ENCODE results near the gene MDFI. TPM values are rescaled to one million over a fixed set of nuclear protein-coding genes. Genes with fewer than 3 reads are reported as not detected.

MDFI gene
- total and polyA plus RNA-seq, 9 of the 15 experiments (the other 6 are each of a cell fraction or from before 2014, with no cell fraction given) = not detected

DNA sequence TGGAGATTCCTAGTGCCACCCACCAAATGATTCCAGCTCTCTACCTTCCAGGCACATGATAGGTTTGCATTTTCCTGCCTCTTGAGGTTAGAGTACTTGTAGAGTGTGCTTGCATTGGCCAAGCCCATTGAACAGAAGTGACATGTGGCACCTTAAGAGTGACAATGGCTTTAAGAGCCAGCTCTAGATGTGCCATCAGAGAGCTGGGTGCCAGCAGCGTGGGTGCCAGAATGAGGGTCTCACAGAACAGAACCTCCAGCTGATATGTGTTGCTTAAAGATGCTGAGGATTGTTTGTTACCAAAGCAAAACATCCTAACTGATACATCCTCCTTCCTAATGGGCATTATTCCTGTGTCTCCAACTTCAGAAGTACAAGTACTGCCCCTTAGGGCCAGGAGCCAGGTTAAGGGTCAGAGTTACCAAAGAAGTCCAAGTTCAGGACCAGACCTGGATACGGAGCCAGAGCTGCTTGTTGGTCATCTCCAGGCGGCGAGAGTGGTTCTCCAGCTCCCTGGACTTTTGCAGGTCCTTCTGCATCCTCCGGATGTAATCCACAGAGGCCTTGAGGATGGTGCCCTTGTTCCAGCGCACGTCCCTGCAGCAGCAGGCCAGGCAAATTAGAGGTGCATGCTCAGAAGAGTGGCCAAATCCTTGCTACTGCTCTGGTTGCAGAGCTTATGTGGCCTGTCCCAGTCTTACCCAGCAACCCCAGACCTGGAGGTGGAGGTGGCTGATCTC lies 47.5 kb downstream of the MDFI start:
- in situ Hi-C loops (cut with MboI) = no loop called here
- no peak overlapping the region for H3K27ac ChIP-seq (ENCODE audit: extremely low read depth, low read depth, low read length)
- H3K4me3 ChIP-seq = no peak overlapping the region
- TF ChIP-seq MCM7 (IDR thresholded peaks at IDR 0.05) = no peak
- TF ChIP-seq FUS (optimal IDR thresholded peaks at IDR 0.05; ENCODE audit: low read depth, low read length) = no peak
- TF ChIP-seq, protein P1, sequence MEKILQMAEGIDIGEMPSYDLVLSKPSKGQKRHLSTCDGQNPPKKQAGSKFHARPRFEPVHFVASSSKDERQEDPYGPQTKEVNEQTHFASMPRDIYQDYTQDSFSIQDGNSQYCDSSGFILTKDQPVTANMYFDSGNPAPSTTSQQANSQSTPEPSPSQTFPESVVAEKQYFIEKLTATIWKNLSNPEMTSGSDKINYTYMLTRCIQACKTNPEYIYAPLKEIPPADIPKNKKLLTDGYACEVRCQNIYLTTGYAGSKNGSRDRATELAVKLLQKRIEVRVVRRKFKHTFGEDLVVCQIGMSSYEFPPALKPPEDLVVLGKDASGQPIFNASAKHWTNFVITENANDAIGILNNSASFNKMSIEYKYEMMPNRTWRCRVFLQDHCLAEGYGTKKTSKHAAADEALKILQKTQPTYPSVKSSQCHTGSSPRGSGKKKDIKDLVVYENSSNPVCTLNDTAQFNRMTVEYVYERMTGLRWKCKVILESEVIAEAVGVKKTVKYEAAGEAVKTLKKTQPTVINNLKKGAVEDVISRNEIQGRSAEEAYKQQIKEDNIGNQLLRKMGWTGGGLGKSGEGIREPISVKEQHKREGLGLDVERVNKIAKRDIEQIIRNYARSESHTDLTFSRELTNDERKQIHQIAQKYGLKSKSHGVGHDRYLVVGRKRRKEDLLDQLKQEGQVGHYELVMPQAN (IDR thresholded peaks at IDR 0.05; ENCODE audit: borderline replicate concordance) = no peak
- no peak for TF ChIP-seq CBX8 (IDR thresholded peaks at IDR 0.05; ENCODE audit: borderline replicate concordance, extremely low read depth, low read depth, low read length, poor library complexity, severe bottlenecking)
- no peak for TF ChIP-seq NELFE (IDR thresholded peaks at IDR 0.05; ENCODE audit: insufficient read depth, insufficient read length)
- TF ChIP-seq FOXJ3 (CRISPR knock-in tag; IDR thresholded peaks at IDR 0.05) = no peak
- TF ChIP-seq, protein P2, sequence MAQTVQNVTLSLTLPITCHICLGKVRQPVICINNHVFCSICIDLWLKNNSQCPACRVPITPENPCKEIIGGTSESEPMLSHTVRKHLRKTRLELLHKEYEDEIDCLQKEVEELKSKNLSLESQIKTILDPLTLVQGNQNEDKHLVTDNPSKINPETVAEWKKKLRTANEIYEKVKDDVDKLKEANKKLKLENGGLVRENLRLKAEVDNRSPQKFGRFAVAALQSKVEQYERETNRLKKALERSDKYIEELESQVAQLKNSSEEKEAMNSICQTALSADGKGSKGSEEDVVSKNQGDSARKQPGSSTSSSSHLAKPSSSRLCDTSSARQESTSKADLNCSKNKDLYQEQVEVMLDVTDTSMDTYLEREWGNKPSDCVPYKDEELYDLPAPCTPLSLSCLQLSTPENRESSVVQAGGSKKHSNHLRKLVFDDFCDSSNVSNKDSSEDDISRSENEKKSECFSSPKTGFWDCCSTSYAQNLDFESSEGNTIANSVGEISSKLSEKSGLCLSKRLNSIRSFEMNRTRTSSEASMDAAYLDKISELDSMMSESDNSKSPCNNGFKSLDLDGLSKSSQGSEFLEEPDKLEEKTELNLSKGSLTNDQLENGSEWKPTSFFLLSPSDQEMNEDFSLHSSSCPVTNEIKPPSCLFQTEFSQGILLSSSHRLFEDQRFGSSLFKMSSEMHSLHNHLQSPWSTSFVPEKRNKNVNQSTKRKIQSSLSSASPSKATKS (CRISPR knock-in tag; IDR thresholded peaks at IDR 0.05) = no peak
- no peak for TF ChIP-seq ZFP30 (CRISPR knock-in tag; IDR thresholded peaks at IDR 0.05; ENCODE audit: borderline replicate concordance)
- no peak for TF ChIP-seq GTF2E2 (tag; IDR thresholded peaks at IDR 0.05)
- H2AFZ ChIP-seq (ENCODE audit: low read depth, low read length) = no peak overlapping the region
- intact Hi-C loops (cut with micrococcal nuclease) = no loop called here
- H4K20me1 ChIP-seq (replicated peaks; ENCODE audit: control insufficient read depth, insufficient read depth, low read length) = peaks cover 8% of the 10 kb centered on the region; the same call in 1 of the 2 replicates
- ATAC-seq = no peak
- H3K4me2 ChIP-seq (ENCODE audit: insufficient read depth, low read length) = no peak overlapping the region
- ChIA-PET POLR2A (interaction anchor here (0.5 to 1.5 kb wide), 5 partner anchors 8 to 83 kb away, joined by 3 to 4 read pairs (median 3); no protein-coding TSS in a partner anchor), CTCF (ENCODE audit: low intra/inter-chr PET ratio) (interaction anchor here (1.4 kb wide), 1 partner anchor 223 kb away, joined by 5 read pairs; no protein-coding TSS in a partner anchor)
- WGBS (ENCODE audit: insufficient coverage, low coverage, missing lambda C conversion rate) = 8% methylated on average over 7 of the region's 7 CpGs
- H3K9me1 ChIP-seq (ENCODE audit: control insufficient read depth, insufficient read depth, low read length) = no peaks in the 10 kb centered on the region
- peaks cover 0 to 16% of the 10 kb centered on the region in 2 experiments; a peak in 2 of 5 replicates for H3K4me1 ChIP-seq (replicated peaks in 1 of 2; ENCODE audit: control insufficient read depth in 2 of 2, insufficient read depth in 2 of 2, low read length in 2 of 2)
- DNase-seq (ENCODE audit: extremely low read depth in 1 of 4, low spot score in 3 of 4) = no peak
- no TSS peak for BruUV-seq (replicated peaks)
- H3K79me2 ChIP-seq (ENCODE audit: control insufficient read depth, insufficient read depth, low read length) = no peaks in the 10 kb centered on the region
- H3K9me3 ChIP-seq (replicated peaks; ENCODE audit: control insufficient read depth, insufficient read depth, low read depth, low read length) = no peaks in the 10 kb centered on the region
- H3K36me3 ChIP-seq (ENCODE audit: control insufficient read depth, insufficient read depth, low read length) = no peaks in the 10 kb centered on the region
- peaks cover 2 to 24% of the 10 kb centered on the region in 2 experiments; a peak in 2 of 5 replicates for H3K27me3 ChIP-seq (ENCODE audit: control insufficient read depth in 2 of 2, insufficient read depth in 2 of 2, low read length in 2 of 2)
- FAIRE-seq = no peak
- H3K9ac ChIP-seq (ENCODE audit: insufficient read depth in 1 of 2, low read depth in 2 of 2, low read length in 2 of 2) = no peak overlapping the region
